Activated CD4-positive, alpha-beta memory T cell treated with anti-CD3 and anti-CD28 coated beads for 36 hours (primary cell): ENCODE data around the gene RAD23A. TPM values are rescaled to one million over a fixed set of nuclear protein-coding genes. Genes with fewer than 3 reads are reported as not detected.
"Not testable (repeated sequence)": the region's sequence is repeated elsewhere in the genome, so short reads cannot be mapped to it uniquely, and the experiment has no call there.

Experiments
- CTCF ChIA-PET: fragments of 350-600 bp; sonication (Branson Sonifier 250); formaldehyde crosslinking; loops from one replicate; lab custom pipeline; 2021; ENCODE audit warnings: antibody characterized with exemption, inconsistent platforms; lab: Charles Lee
- POLR2A ChIA-PET: fragments of 350-600 bp; sonication (Branson Sonifier 250); formaldehyde crosslinking; loops from one replicate; lab custom pipeline; 2021; ENCODE audit warnings: antibody characterized with exemption; lab: Charles Lee
- DNase-seq: peaks from one replicate; pipeline ENCODE4 v3.0.0-alpha.2; 2020
- H3K27ac Mint-ChIP-seq: one replicate; pipeline ENCODE4 v1.8.0; 2021; ENCODE audit warnings: mixed read lengths
- H3K27me3 Mint-ChIP-seq: one replicate; pipeline ENCODE4 v1.8.0; 2021; ENCODE audit warnings: mixed read lengths
- H3K36me3 Mint-ChIP-seq: one replicate; pipeline ENCODE4 v1.8.0; 2021; ENCODE audit warnings: mixed read lengths
- H3K4me1 Mint-ChIP-seq: one replicate; pipeline ENCODE4 v1.8.0; 2021; ENCODE audit warnings: low read depth, mixed read lengths
- H3K4me3 Mint-ChIP-seq: one replicate; pipeline ENCODE4 v1.8.0; 2021; ENCODE audit warnings: mild to moderate bottlenecking, mixed read lengths
- H3K9me3 Mint-ChIP-seq: one replicate; pipeline ENCODE4 v1.8.0; 2021; ENCODE audit warnings: mixed read lengths
- intact Hi-C: fragments of 100-400 bp; cut with micrococcal nuclease; formaldehyde crosslinking; loops from one replicate; pipeline ENCODE4 v1.15.1; 2023
- total RNA-seq, 2 experiments: library from RNA; stranded (reverse); gene quantifications; one replicate each; pipeline ENCODE4 v1.2.3, GENCODE V29; 2021

Gene RAD23A
- total RNA-seq, 2 experiments from 2014 or later = 190 to 194 TPM

DNA sequence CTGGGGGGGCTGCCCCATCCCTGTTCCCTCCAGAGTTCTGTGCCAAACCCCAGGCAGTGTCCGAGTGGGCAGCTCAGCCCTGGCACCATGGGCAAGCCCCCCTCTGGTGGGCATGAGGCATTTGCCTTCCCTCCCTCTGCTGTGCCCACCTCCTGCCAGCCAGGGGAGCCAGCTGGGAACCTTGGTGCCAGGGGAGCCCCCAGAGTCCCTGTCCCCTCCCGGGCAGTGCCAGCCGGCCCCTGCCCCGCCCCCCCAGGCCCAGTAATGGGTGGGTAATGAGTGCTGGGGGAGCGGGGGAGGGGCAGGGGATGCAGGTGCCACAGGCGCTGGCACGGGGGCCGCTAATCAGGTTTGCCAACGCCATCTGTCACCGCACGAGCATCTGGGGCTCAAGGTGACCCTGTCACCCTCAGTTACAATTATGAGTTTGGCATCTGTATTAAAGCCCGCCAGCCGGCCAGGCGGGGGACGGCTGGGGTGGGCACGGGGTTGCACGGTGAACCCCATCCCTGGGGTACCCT lies 29.6 kb downstream of the RAD23A start:
- intact Hi-C loops = loop anchor here (10.0 kb wide), 1 partner anchor 290 kb away; no protein-coding TSS in a partner anchor
- Mint-ChIP-seq H3K36me3 (no peaks in the 10 kb centered on the region), H3K4me1 (peaks cover 3% of the 10 kb centered on the region), H3K4me3 (no peak overlapping the region), H3K27ac (no peak overlapping the region), H3K27me3 (peaks cover 8% of the 10 kb centered on the region), H3K9me3 (no peaks in the 10 kb centered on the region)
- ChIA-PET POLR2A (no interaction called here), CTCF (interaction anchor here (2.9 to 12.8 kb wide), 4 partner anchors 9 to 118 kb away, joined by 40 to 268 read pairs (median 143); no protein-coding TSS in a partner anchor)
- DNase-seq = no peak

DNA sequence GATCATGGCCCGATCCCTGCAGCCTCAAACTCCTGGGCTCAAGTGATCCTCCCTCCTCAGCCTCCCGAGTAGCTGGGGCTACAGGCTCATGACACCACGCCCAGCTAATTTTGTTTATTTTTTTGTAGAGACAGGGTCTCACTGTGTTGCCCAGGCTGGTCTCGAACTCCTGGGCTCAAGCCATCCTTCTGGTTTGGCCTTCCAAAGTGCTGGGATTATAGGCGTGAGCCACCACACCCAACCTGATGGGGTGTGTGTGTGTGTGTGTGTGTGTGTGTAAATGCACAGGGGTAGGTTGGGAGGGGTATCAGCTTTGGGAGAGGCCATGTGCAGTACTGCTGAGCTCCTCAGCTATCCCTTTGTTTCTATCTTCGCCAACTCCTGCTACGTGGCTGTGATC lies 30.4 kb downstream of the RAD23A start:
- DNase-seq, POLR2A ChIA-PET, H3K36me3 Mint-ChIP-seq, H3K27ac Mint-ChIP-seq, H3K4me1 Mint-ChIP-seq, H3K4me3 Mint-ChIP-seq, H3K9me3 Mint-ChIP-seq, H3K27me3 Mint-ChIP-seq: not testable (repeated sequence)
- CTCF ChIA-PET = interaction anchor here (0.7 to 12.8 kb wide), 6 partner anchors 10 to 142 kb away, joined by 3 to 268 read pairs (median 72); no protein-coding TSS in a partner anchor
- intact Hi-C loops = loop anchor here (10.0 kb wide), 1 partner anchor 289 kb away; no protein-coding TSS in a partner anchor

DNA sequence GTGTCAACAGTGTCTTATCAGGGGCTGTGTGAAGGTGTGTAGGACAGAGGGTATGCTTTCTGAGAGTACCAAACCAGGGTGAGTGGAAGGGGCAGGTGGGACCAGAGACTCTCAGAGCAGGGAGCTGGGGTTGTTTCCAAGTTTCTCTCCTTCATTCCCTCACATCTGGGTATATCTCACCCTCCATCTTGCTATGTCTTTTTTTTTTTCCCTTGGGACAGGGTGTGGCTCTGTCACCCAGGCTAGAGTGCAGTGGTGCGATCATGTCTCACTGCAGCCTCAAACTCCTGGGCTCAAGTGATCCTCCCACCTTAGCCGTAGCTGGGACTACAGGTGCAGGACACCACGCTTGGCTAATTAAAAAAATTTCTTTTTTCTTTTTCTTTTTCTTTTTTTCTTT lies 34.3 kb downstream of the RAD23A start:
- Mint-ChIP-seq H3K9me3 (no peaks in the 10 kb centered on the region), H3K36me3 (no peaks in the 10 kb centered on the region), H3K4me1 (no peaks in the 10 kb centered on the region), H3K27me3 (peaks cover 8% of the 10 kb centered on the region), H3K4me3 (no peak overlapping the region), H3K27ac (no peak overlapping the region)
- intact Hi-C loops = loop anchor here (5.0 to 10.0 kb wide), 2 partner anchors 52 to 285 kb away; no protein-coding TSS in a partner anchor
- no peak for DNase-seq
- ChIA-PET POLR2A (no interaction called here), CTCF (interaction anchor here (0.6 to 12.8 kb wide), 7 partner anchors 14 to 215 kb away, joined by 3 to 268 read pairs (median 4); no protein-coding TSS in a partner anchor)

DNA sequence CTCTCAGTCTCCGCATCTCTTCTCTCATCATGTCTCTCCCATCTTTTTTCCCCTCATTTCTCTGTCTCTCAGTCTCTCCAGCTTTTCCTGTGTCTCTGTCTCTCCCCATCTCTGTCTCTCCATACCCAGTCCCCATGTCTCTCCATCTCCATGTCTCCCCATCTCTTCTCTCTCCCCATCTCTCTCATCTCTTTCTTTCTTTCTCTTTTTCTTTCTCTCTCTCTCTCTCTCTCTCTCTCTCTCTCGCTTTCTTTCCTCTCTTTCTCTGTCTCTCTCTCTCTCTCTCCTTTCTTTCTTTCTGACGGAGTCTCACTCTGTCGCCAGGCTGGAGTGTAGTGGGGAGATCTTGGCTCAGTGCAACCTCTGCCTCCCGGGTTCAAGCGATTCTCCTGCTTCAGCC lies 37.0 kb downstream of the RAD23A start:
- Mint-ChIP-seq H3K27me3 (peaks cover 5% of the 10 kb centered on the region), H3K4me1 (no peaks in the 10 kb centered on the region), H3K9me3 (no peaks in the 10 kb centered on the region), H3K36me3 (no peaks in the 10 kb centered on the region), H3K4me3 (no peak overlapping the region), H3K27ac (no peak overlapping the region)
- CTCF ChIA-PET = interaction anchor here (0.8 to 12.8 kb wide), 6 partner anchors 17 to 112 kb away, joined by 3 to 268 read pairs (median 10); no protein-coding TSS in a partner anchor
- DNase-seq = no peak
- intact Hi-C loops = loop anchor here (1.0 to 5.0 kb wide), 2 partner anchors 50 to 79 kb away; no protein-coding TSS in a partner anchor
- POLR2A ChIA-PET = no interaction called here

DNA sequence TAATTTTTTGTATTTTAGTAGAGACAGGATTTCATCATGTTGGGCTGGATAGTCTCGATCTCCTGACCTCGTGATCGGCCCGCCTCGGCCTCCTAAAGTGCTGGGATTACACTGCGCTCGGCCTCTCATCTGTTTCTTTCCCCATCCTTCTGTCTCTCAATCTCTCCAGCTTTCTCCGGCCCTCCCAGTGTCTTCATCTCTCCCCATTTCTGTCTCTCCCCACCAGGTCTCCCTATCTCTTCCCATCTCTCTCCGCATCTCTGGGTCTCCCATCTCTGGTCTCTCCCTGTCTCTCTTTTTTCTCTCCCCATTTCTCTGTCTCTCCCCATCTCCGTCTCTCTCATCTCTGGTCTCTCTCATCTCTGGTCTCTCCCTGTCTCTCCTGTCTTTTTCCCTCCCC lies 37.4 kb downstream of the RAD23A start:
- intact Hi-C loops = loop anchor here (1.0 to 5.0 kb wide), 2 partner anchors 49 to 78 kb away; no protein-coding TSS in a partner anchor
- H3K4me3 Mint-ChIP-seq = no peak overlapping the region
- no peaks in the 10 kb centered on the region for H3K4me1 Mint-ChIP-seq
- H3K9me3 Mint-ChIP-seq = no peaks in the 10 kb centered on the region
- CTCF ChIA-PET = interaction anchor here (0.7 to 12.8 kb wide), 7 partner anchors 18 to 111 kb away, joined by 3 to 268 read pairs (median 5); no protein-coding TSS in a partner anchor
- H3K27me3 Mint-ChIP-seq = peaks cover under 1% of the 10 kb centered on the region
- H3K36me3 Mint-ChIP-seq = no peaks in the 10 kb centered on the region
- no peak overlapping the region for H3K27ac Mint-ChIP-seq
- DNase-seq = no peak
- POLR2A ChIA-PET = no interaction called here

DNA sequence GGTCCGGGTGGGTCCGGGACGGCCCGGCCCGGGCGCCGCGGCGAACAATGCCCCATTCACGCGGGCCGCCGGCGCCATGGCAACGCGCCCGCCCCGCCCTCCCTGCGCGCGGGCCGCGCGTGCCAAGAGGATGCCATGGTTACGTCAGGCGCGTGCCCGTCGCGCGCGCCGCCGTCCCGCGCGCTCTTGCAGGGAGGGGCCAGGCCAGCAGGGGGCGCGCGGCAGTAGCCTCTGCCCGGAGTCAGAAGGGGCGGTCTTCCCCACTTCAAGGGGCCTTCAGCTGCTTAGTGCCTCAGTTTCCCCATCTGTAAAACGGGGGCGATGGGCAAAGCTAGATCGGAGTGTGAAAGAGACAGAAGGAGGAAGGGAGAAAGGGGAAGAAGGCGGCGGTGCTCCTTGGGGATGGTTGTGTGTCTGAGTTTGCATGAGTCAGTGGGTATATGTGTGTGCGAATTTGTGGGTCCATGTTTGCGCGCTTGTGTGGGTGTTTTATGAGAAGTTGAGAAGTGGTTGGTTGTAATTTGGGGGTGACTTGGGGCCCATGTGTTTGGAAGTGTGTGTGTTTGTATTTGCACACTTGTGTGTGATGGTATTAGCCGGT lies 38.0 kb downstream of the RAD23A start:
- H3K36me3 Mint-ChIP-seq = no peaks in the 10 kb centered on the region
- H3K27me3 Mint-ChIP-seq = no peaks in the 10 kb centered on the region
- POLR2A ChIA-PET = no interaction called here
- CTCF ChIA-PET = interaction anchor here (0.6 to 12.8 kb wide), 9 partner anchors 10 to 1940 kb away, joined by 3 to 268 read pairs (median 5); no protein-coding TSS in a partner anchor
- H3K4me3 Mint-ChIP-seq = no peak overlapping the region
- no peak overlapping the region for H3K27ac Mint-ChIP-seq
- intact Hi-C loops = loop anchor here (1.0 to 5.0 kb wide), 2 partner anchors 49 to 78 kb away; no protein-coding TSS in a partner anchor
- no peaks in the 10 kb centered on the region for H3K9me3 Mint-ChIP-seq
- DNase-seq = peak; percentile 88
- no peaks in the 10 kb centered on the region for H3K4me1 Mint-ChIP-seq

DNA sequence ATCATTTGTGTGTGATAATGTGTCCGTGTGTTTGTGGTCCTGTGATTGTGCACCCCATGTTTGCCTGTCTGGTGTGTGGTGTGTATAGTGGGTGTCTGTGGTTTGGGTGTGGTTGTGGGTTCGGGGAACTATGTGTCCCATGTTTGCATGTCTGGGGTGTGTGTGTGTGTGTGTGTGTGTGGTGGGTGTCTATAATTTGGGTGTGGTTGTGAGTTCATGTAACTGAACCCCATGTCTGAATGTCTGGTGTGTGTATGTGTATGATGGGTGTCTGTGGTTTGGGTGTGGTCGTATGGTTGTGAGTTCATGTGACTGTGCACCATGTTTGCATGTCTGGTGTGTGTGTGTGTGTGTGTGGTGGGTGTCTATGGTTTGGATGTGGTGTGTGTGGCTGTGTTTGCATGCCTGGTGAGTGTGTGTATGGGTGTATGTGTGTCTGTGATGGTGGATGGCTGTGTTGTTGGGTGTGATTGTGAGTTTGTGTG lies 38.5 kb downstream of the RAD23A start:
- H3K4me3 Mint-ChIP-seq = no peak overlapping the region
- no peaks in the 10 kb centered on the region for H3K36me3 Mint-ChIP-seq
- ChIA-PET POLR2A (no interaction called here), CTCF (interaction anchor here (0.6 to 12.8 kb wide), 8 partner anchors 10 to 1940 kb away, joined by 3 to 268 read pairs (median 6); no protein-coding TSS in a partner anchor)
- H3K4me1 Mint-ChIP-seq = no peaks in the 10 kb centered on the region
- DNase-seq = no peak
- no peaks in the 10 kb centered on the region for H3K9me3 Mint-ChIP-seq
- intact Hi-C loops = loop anchor here (5.0 kb wide), 1 partner anchor 48 kb away; no protein-coding TSS in a partner anchor
- no peak overlapping the region for H3K27ac Mint-ChIP-seq
- H3K27me3 Mint-ChIP-seq = no peaks in the 10 kb centered on the region

DNA sequence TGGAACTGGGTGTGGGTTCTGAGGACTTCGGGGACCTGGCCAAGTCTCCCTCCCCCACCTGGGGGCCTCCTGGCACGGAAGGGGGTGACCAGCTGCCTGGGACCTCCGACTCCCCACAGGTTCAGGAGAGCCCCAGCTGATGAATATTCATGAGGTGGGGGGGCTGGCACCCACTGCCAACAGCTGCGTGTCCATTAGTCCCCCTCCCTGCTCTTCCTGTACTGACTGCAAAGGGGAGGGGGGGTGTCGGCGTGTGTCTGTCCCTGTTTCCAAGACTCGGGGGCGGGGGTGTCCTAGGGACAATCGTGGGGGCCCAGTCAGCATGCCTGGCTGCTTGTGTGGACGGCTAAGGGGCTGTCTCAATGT lies 39.0 kb downstream of the RAD23A start:
- Mint-ChIP-seq H3K4me1 (no peaks in the 10 kb centered on the region), H3K27ac (no peak overlapping the region), H3K36me3 (no peaks in the 10 kb centered on the region), H3K4me3 (no peak overlapping the region), H3K9me3 (no peaks in the 10 kb centered on the region), H3K27me3 (no peaks in the 10 kb centered on the region)
- intact Hi-C loops = loop anchor here (5.0 kb wide), 1 partner anchor 48 kb away; no protein-coding TSS in a partner anchor
- no peak for DNase-seq
- ChIA-PET CTCF (interaction anchor here (1.1 to 12.8 kb wide), 6 partner anchors 9 to 110 kb away, joined by 3 to 268 read pairs (median 10); no protein-coding TSS in a partner anchor), POLR2A (no interaction called here)

DNA sequence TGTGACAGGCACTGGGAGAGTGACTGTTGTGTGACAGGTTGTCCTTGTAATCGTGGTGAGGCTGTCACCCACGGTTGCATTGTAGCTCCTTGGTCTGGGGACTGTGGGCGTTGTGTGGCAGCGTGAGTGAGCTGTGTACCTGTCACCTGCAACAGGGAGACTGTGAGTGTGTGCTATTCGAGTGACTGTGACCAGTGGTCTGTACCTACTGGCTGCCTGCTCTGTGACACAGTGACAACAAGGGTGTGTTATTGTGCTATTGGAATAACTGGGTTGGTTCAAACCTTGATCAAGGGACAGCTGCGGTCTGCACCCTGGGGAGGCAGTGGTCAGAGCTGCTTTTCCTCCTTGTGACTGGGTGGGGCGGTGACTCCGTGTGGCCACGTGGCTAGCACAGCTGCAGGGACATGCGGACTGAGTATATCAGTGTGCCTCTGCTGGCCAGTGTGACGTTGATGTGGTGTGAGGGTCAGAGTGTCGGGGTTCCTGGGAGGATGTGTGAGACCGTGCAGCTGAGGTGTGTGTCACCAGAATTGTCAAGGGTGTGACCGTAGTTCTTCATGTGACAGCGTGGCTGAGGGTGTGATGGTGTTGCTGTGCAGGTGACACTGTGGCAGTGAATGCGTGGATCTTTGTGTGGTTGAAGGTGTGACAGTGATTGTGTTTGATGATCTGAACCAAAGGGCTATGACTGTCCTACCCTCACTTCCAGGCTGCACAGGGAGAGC lies 39.6 kb downstream of the RAD23A start:
- DNase-seq = peak; percentile 27
- H3K27me3 Mint-ChIP-seq = no peaks in the 10 kb centered on the region
- no peaks in the 10 kb centered on the region for H3K36me3 Mint-ChIP-seq
- ChIA-PET CTCF (interaction anchor here (0.6 to 12.8 kb wide), 8 partner anchors 8 to 109 kb away, joined by 3 to 268 read pairs (median 5); no protein-coding TSS in a partner anchor), POLR2A (no interaction called here)
- H3K4me3 Mint-ChIP-seq = no peak overlapping the region
- intact Hi-C loops = no loop called here
- H3K27ac Mint-ChIP-seq = no peak overlapping the region
- H3K9me3 Mint-ChIP-seq = no peaks in the 10 kb centered on the region
- no peaks in the 10 kb centered on the region for H3K4me1 Mint-ChIP-seq

DNA sequence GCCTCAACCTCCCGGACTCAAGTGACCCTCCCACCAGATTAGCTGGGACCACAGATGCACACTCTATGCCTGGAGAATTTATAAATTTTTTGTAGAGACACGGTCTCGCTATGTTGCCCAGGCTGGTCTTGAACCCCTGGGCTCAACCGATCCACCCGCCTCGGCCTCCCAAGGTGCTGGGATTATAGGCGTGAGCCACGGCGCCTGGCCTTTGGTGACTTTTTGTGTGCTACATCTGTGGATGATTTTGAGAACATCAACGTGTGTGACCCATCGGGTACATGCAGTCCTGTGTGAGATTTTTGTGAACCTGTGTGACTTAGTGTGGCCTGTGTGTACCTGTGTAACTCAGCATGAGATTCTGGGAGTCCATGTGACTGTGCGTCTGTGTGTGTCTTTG lies 41.1 kb downstream of the RAD23A start:
- Mint-ChIP-seq H3K27me3 (no peaks in the 10 kb centered on the region), H3K9me3 (no peaks in the 10 kb centered on the region), H3K27ac (no peak overlapping the region), H3K36me3 (no peaks in the 10 kb centered on the region), H3K4me1 (no peaks in the 10 kb centered on the region), H3K4me3 (no peak overlapping the region)
- DNase-seq = no peak
- CTCF ChIA-PET = interaction anchor here (12.8 kb wide), 1 partner anchor 74 kb away, joined by 268 read pairs; no protein-coding TSS in a partner anchor
- POLR2A ChIA-PET = no interaction called here
- intact Hi-C loops = no loop called here

DNA sequence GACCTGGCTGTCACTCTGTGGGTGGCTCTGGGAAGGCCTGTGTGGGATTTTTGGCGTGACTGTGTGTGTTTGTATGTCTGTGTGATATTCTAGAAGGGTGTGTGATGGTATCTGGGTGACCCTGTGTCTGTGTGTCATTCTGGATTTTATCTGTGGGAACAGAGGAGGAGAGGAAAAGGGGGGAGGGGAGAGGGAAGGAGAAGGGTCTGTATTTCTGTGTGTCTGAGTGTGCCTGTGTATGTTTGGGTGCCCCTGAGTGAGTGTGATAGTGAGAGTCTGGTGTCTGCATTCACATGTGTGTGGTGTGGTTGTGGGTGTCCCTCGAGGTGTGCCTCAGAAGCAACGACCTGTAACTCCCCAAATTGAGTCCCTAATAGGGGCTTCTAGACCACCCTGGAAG lies 41.5 kb downstream of the RAD23A start:
- POLR2A ChIA-PET = no interaction called here
- intact Hi-C loops = no loop called here
- Mint-ChIP-seq H3K27me3 (no peaks in the 10 kb centered on the region), H3K4me1 (no peaks in the 10 kb centered on the region), H3K36me3 (no peaks in the 10 kb centered on the region), H3K27ac (no peak overlapping the region), H3K9me3 (no peaks in the 10 kb centered on the region), H3K4me3 (no peak overlapping the region)
- DNase-seq = no peak
- CTCF ChIA-PET = no interaction called here
